ENCODE results near the gene MKRN3. TPM values are rescaled to one million over a fixed set of nuclear protein-coding genes. Genes with fewer than 3 reads are reported as not detected.

Gene MKRN3
- total RNA-seq, 1 experiment from 2014 or later = not detected

GRCh38 chr15:23566071-23566554 is 639 bp downstream of the MKRN3 start (continued):
- TF ChIP-seq E2F4 (CRISPR knock-in tag; IDR thresholded peaks at IDR 0.05; ENCODE audit: borderline replicate concordance, low read depth) = no peak
- no peak for TF ChIP-seq FOXJ3 (CRISPR knock-in tag; IDR thresholded peaks at IDR 0.05; ENCODE audit: borderline replicate concordance)
- TF ChIP-seq CREB1 (CRISPR knock-in tag; IDR thresholded peaks at IDR 0.05) = no peak

GRCh38 chr15:23566651-23567050 is 1.2 kb downstream of the MKRN3 start:
- H3K27ac Mint-ChIP-seq = no peak overlapping the region
- ATAC-seq = no peak
- no peak overlapping the region for H3K4me3 Mint-ChIP-seq
- H3K27me3 Mint-ChIP-seq (ENCODE audit: low read depth) = peaks cover 5% of the 10 kb centered on the region; the same call in 1 of the 2 replicates
- H3K9me3 Mint-ChIP-seq = peaks cover 52% of the 10 kb centered on the region
- no peak for DNase-seq (ENCODE audit: low spot score)
- H3K36me3 Mint-ChIP-seq = peaks cover 34% of the 10 kb centered on the region
- ChIA-PET POLR2A (no interaction called here), CTCF (no interaction called here)
- TF ChIP-seq ATF6 (CRISPR knock-in tag; IDR thresholded peaks at IDR 0.05) (no peak), HMGA2 (CRISPR knock-in tag; IDR thresholded peaks at IDR 0.05) (no peak), ZNF317 (CRISPR knock-in tag; IDR thresholded peaks at IDR 0.05; ENCODE audit: borderline replicate concordance, low read depth) (no peak), USF1 (CRISPR knock-in tag; IDR thresholded peaks at IDR 0.05) (no peak)
- peaks cover 4% of the 10 kb centered on the region for H3K4me1 Mint-ChIP-seq

GRCh38 chr15:23567921-23568320 is 2.4 kb downstream of the MKRN3 start:
- CTCF ChIA-PET = no interaction called here
- Mint-ChIP-seq H3K9me3 (peaks cover 58% of the 10 kb centered on the region), H3K4me3 (no peak overlapping the region), H3K4me1 (peaks cover 6% of the 10 kb centered on the region), H3K36me3 (peaks cover 35% of the 10 kb centered on the region), H3K27ac (no peak overlapping the region), H3K27me3 (ENCODE audit: low read depth) (peaks cover 5% of the 10 kb centered on the region; the same call in 1 of the 2 replicates)
- ATAC-seq (no peak), DNase-seq (ENCODE audit: low spot score) (no peak)
- POLR2A ChIA-PET = no interaction called here
- TF ChIP-seq MLX (CRISPR knock-in tag; IDR thresholded peaks at IDR 0.05) = no peak
- TF ChIP-seq ARID4B (CRISPR knock-in tag; IDR thresholded peaks at IDR 0.05; ENCODE audit: borderline replicate concordance) = no peak
- TF ChIP-seq FOXP4 (CRISPR knock-in tag; IDR thresholded peaks at IDR 0.05) = no peak
- TF ChIP-seq STAT6 (CRISPR knock-in tag; conservative IDR thresholded peaks at IDR 0.05; ENCODE audit: low read depth) = no peak
- TF ChIP-seq JAZF1 (CRISPR knock-in tag; IDR thresholded peaks at IDR 0.05) = no peak
- no peak for TF ChIP-seq IRF2 (CRISPR knock-in tag; IDR thresholded peaks at IDR 0.05; ENCODE audit: borderline replicate concordance, low read depth)
- TF ChIP-seq USF2 (CRISPR knock-in tag; IDR thresholded peaks at IDR 0.05) = no peak
- no peak for TF ChIP-seq ERG (CRISPR knock-in tag; IDR thresholded peaks at IDR 0.05)
